Activated CD4-positive, alpha-beta T cell treated with anti-CD3 and anti-CD28 coated beads, Interleukin-10, Interleukin-2, amounts not matched to agents 100 ng/mL and 50 ng/mL, durations not matched to agents 16 hours and 8 hours (primary cell): ENCODE data around the gene TFAP2E.

Source experiments
- DNase-seq: peaks from one replicate; pipeline ENCODE4 v3.0.0-alpha.2; 2020

TFAP2E gene

GRCh38 chr1:35557611-35558373 is 15.3 kb upstream of the TFAP2E start, which contains the start of gene NCDN:
Gene NCDN (plus strand): TSS chr1:35557799. CDS start chr1:35558191, 392 bp downstream.
- peak; percentile 98 for DNase-seq

GRCh38 chr1:35558374-35559316 is 14.5 kb upstream of the TFAP2E start:
- DNase-seq = peak; percentile 18

DNA sequence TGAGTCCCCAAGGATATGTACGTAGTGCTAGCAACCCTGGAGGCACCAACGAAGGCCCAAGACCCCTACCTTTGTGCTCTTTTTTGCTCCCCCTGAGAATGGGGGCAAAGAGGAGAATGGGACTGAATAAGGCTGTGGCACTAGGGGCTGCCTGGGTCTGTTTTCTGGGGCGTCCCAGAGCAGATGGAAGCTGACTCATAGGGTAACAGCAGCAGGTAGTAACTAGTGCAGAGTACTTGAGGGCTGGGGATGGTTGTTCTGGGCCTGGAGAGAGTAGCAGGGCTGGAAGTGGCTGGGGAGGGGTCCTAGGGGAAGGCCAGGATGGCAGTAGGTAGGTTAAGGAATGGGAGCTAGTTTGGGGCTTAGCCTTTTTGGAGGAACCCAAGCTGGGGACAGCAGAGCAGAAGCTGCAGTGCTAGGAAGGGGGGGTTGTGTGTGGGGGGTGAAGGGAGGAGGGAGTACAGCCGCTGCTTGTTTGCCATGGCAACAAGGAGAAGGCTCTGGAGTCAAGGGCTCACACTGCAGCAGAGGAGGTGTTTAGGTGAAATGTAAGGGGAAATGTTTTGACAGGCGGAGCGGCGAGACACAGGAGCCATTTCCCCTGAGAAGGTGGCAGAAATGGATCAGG is 13.7 kb upstream of the TFAP2E start:
- peak; percentile 21 for DNase-seq

DNA sequence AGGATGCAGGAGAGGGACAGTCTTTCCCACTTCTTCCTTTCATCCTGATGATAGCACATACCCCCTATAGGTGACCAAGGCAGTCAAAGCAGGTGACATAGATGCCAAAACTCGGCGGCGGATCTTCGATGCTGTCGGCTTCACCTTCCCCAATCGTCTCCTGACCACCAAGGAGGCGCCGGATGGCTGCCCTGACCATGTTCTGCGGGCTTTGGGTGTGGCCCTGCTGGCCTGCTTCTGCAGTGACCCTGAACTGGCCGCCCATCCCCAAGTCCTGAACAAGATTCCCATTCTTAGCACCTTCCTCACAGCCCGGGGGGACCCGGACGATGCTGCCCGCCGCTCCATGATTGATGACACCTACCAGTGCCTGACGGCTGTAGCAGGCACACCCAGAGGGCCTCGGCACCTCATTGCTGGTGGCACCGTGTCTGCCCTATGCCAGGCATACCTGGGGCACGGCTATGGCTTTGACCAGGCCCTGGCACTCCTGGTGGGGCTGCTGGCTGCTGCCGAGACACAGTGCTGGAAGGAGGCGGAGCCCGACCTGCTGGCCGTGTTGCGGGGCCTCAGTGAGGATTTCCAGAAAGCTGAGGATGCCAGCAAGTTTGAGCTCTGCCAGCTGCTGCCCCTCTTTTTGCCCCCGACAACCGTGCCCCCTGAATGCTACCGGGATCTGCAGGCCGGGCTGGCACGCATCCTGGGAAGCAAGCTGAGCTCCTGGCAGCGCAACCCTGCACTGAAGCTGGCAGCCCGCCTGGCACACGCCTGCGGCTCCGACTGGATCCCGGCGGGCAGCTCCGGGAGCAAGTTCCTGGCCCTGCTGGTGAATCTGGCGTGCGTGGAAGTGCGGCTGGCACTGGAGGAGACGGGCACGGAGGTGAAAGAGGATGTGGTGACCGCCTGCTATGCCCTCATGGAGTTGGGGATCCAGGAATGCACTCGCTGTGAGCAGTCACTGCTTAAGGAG is 12.6 kb upstream of the TFAP2E start:
- DNase-seq = no peak

- no peak for DNase-seq
Observed at GRCh38 chr1:35561297-35561971, 11.7 kb upstream of the TFAP2E start.

- DNase-seq = no peak
Observed at GRCh38 chr1:35561972-35562680, 11.0 kb upstream of the TFAP2E start.

DNA sequence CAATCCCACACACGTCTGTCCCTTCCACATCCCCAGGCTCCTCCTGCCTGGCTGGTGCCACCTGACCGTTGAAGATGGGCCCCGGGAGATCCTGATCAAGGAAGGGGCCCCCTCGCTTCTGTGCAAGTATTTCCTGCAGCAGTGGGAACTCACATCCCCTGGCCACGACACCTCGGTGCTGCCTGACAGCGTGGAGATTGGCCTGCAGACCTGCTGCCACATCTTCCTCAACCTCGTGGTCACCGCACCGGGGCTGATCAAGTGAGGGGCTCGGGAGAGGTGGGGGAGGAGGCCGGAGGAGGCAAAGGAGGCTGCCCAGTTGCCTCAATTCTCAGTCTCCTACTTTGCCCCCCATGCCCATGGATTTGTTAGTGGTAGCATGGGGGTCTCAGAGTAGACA is 9.9 kb upstream of the TFAP2E start:
- no peak for DNase-seq

GRCh38 chr1:35564037-35564883 is 8.9 kb upstream of the TFAP2E start:
- peak; percentile 86 for DNase-seq

DNA sequence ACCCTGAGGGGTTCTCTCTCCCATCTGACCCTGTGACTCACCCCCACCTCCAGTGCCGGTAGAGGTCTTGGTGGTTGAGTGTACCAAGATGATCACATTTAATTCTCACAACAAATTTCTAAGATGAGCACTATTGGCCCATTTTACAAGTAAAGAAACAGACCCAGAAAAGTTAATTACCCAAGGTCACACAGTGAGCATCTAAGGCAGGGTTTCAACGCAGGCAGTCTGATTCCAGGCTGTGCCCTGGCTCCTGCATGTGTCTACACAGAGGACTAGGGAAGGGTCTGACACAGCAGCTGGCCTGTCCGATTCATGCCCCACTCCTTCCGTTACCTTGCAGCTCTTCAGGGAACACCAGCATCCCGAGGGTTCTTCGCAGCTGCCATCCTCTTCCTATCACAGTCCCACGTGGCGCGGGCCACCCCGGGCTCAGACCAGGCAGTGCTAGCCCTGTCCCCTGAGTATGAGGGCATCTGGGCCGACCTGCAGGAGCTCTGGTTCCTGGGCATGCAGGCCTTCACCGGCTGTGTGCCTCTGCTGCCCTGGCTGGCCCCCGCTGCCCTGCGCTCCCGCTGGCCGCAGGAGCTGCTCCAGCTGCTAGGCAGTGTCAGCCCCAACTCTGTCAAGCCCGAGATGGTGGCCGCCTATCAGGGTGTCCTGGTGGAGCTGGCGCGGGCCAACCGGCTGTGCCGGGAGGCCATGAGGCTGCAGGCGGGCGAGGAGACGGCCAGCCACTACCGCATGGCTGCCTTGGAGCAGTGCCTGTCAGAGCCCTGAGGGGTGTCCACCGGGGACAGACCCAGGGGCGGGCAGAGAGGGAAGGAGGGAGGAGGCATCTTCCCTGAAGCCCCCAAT is 8.0 kb upstream of the TFAP2E start:
- DNase-seq = no peak

DNA sequence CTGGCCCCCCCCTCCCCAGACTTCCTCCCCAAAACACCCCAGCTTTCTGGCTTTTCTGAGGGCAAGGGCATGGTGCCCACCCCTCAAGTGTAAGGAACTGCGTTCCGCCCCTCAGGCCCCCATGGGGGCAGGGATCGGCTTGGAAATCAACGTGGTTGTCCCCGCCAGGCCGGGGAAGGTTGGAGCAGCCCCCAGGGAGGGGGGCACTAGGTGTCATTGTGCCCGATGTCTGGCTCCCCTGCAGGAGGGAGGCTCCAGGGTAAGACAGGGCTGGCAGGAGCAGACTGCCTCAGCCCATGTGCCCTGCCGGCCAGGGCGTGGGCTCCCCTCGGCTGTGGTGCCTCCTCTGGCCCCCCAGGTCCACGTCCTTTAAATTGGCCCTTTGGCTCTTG is 7.4 kb upstream of the TFAP2E start:
- DNase-seq = no peak

- no peak for DNase-seq
Observed at GRCh38 chr1:35567947-35568558, 5.1 kb upstream of the TFAP2E start.

GRCh38 chr1:35568975-35569395 is 4.1 kb upstream of the TFAP2E start:
- peak; percentile 75 for DNase-seq

GRCh38 chr1:35569936-35570335 is 3.2 kb upstream of the TFAP2E start:
- no peak for DNase-seq

- no peak for DNase-seq
Observed at GRCh38 chr1:35570589-35571137, 2.5 kb upstream of the TFAP2E start.

GRCh38 chr1:35571263-35571662 is 1.9 kb upstream of the TFAP2E start:
- no peak for DNase-seq

DNA sequence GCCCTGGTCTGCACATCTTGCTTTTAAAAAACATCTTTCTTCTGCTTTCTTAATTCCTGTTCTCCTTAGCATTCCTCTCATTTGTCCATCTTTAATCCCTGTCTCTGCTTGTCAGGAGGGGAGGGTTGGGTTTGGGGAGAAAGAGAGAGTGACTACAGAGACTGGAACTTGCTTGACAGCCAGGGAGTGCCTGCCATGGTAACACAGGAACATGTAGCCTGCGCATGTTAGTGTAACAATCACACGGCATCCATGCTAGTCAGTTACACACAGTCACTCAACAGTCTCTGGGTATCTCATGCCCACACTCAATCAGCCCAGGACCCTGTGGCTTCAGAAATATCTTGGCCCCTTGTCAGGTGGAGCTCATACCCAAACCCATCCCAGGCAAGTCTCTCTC is 818 bp upstream of the TFAP2E start:
- no peak for DNase-seq

DNA sequence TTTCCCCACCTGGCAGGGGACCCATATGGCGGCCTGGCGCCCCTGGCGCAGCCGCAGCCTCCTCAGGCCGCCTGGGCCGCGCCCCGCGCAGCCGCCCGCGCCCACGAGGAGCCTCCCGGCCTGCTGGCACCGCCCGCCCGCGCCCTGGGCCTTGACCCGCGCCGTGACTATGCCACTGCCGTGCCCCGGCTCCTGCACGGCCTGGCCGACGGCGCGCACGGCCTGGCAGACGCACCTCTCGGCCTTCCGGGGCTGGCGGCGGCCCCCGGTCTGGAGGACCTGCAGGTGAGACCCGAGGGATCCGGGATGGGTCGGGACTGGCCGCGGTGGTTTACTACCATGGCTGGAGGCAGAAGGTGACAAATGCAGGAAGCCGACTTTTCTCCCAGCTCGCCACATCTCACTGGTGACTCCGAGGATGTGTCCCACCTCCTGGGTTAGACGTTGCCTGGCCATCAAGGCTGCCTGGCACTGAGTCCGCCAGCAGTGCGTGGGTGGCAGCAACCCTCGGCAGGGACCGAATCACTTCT is 1.1 kb downstream of the TFAP2E start:
- no peak for DNase-seq
